Measurements from ENCODE around the gene CA11.
"Not testable (repeated sequence)": the region's sequence is repeated elsewhere in the genome, so short reads cannot be mapped to it uniquely, and the experiment has no call there.

CA11 gene

DNA sequence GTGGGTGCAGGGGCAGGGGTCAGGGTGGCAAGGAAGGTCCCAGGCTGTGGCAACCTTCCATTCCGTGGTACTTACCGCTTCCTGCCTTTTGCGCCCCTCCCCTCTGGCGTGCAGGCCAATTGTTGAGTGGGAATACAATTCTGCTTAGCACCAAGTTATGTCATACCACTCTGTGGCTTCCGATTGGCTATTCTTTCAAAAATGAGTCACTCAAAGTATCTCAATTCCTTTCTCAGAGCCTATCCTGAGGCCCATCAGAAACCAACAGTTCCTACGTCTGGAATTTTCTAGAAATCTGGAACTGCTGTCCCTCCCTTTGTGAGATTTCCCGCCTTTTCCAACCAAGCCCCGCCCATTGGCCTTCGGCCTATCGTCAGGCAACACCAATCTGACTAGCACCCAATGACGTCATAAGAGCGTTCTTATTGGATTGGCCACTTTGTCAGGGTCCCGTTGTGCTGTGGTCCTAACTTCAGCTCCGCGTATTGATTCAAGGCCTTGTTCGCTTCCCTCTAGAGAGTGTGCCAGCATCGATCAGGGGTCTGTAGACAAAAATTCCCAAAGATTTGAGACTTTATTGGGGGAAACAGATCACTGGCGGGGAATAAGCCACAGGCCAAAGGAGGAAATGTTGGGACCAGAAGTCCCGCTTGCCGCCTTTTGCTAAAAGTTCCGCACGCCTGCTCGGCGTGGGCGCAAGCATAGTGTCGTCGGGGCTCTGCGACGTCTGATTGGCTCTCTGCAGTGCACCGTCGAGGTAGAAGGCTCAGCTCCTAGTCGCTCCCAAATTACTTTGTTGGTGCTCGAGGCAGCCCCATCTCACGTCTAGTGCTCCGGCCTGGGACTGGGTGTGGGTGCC is 15.1 kb upstream of the CA11 start:
- H3K27ac ChIP-seq: no peak overlapping the region

DNA sequence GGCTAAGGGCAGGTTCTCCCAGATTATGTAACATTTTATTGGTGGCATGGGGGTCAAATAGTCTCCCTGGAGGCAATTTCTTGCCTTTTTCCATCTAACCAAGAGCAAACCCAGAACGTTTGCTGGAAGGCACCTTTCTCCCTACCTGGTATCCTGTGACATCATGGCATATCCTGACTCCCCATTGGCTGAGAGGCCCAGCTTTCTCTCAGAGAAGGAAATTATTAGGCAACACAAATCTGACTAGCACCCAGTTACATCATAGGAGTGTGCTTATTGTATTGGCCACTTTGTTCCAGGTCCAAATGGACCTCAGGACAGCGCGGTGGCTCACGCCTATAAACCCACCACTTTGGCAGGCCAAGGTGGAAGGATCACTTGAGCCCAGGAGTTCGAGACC is 13.8 kb upstream of the CA11 start:
- Histone ChIP-seq H3K27me3 (peaks cover 5% of the 10 kb centered on the region), H3K36me3 (no peaks in the 10 kb centered on the region), H3K4me1 (ENCODE audit: control insufficient read depth in 1 of 2, insufficient read depth in 1 of 2, low read depth in 1 of 2, low read length in 1 of 2) (peaks cover 0 to 14% of the 10 kb centered on the region in 2 experiments), H3K9me3 (no peaks in the 10 kb centered on the region), H3K4me3 (ENCODE audit: low read depth in 1 of 2, low read length in 1 of 2) (no peak overlapping the region), H3K27ac (no peak overlapping the region)
- TF ChIP-seq, protein P1, sequence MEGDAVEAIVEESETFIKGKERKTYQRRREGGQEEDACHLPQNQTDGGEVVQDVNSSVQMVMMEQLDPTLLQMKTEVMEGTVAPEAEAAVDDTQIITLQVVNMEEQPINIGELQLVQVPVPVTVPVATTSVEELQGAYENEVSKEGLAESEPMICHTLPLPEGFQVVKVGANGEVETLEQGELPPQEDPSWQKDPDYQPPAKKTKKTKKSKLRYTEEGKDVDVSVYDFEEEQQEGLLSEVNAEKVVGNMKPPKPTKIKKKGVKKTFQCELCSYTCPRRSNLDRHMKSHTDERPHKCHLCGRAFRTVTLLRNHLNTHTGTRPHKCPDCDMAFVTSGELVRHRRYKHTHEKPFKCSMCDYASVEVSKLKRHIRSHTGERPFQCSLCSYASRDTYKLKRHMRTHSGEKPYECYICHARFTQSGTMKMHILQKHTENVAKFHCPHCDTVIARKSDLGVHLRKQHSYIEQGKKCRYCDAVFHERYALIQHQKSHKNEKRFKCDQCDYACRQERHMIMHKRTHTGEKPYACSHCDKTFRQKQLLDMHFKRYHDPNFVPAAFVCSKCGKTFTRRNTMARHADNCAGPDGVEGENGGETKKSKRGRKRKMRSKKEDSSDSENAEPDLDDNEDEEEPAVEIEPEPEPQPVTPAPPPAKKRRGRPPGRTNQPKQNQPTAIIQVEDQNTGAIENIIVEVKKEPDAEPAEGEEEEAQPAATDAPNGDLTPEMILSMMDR (IDR thresholded peaks at IDR 0.05): no peak

More for the DNA sequence above, 15.1 kb upstream of the CA11 start:
- no peak overlapping the region for H3K4me3 ChIP-seq (ENCODE audit: low read depth in 1 of 2, low read length in 1 of 2)
- no peaks in the 10 kb centered on the region for H3K36me3 ChIP-seq
- peaks cover 0 to 14% of the 10 kb centered on the region in 2 experiments for H3K4me1 ChIP-seq (ENCODE audit: control insufficient read depth in 1 of 2, insufficient read depth in 1 of 2, low read depth in 1 of 2, low read length in 1 of 2)
- H3K9me3 ChIP-seq: no peaks in the 10 kb centered on the region
- peaks cover 5% of the 10 kb centered on the region for H3K27me3 ChIP-seq
- TF ChIP-seq, protein P1 (IDR thresholded peaks at IDR 0.05): no peak

DNA sequence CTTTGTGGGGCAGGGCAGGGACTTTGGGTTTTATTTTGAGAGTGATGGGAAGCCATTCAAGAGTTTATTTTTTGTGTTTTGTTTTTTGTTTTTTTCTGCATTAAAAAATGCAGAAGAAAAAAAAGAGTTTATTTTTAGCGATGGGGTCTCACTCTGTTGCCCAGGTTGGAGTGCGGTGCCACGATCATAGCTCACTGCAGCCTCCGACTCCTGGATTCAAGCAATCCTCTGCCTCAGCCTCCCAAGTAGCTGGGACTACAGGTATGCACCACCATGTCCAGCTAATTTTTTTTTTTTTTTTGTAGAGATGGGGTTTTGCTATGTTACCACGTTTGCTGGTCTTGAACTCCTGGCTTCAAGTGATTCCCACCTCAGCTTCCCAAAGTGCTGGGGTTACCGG is 12.5 kb upstream of the CA11 start:
- Histone ChIP-seq H3K4me1 (ENCODE audit: control insufficient read depth in 1 of 2, insufficient read depth in 1 of 2, low read depth in 1 of 2, low read length in 1 of 2) (peaks cover 0 to 14% of the 10 kb centered on the region in 2 experiments), H3K27me3 (peaks cover 5% of the 10 kb centered on the region), H3K4me3 (ENCODE audit: low read depth in 1 of 2, low read length in 1 of 2) (no peak overlapping the region), H3K27ac (no peak overlapping the region), H3K36me3 (no peaks in the 10 kb centered on the region), H3K9me3 (no peaks in the 10 kb centered on the region)
- TF ChIP-seq, protein P1 (IDR thresholded peaks at IDR 0.05): no peak

DNA sequence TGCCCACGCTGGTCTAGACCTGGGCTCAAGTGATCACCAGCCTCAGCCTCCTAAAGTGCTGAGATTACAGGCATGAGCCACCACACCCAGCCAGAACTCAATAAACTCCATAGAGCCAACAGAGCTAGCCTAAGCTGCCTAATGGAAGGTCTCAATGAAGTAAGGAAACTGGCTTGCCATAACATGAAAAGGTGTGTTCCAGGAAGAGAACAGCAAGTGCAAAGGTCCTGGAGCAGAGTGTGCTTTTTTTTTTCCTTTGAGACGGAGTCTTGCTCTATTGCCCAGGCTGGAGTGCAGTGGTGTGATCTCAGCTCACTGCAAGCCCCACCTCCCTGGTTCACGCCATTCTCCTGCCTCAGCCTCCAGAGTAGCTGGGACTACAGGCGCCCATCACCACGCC is 11.8 kb upstream of the CA11 start:
- H3K27ac ChIP-seq; H3K4me3 ChIP-seq (ENCODE audit: low read depth in 1 of 2, low read length in 1 of 2); H3K36me3 ChIP-seq; H3K9me3 ChIP-seq: not testable (repeated sequence)
- Histone ChIP-seq H3K27me3 (peaks cover 10% of the 10 kb centered on the region), H3K4me1 (ENCODE audit: control insufficient read depth in 1 of 2, insufficient read depth in 1 of 2, low read depth in 1 of 2, low read length in 1 of 2) (peaks cover 0 to 14% of the 10 kb centered on the region in 2 experiments)

DNA sequence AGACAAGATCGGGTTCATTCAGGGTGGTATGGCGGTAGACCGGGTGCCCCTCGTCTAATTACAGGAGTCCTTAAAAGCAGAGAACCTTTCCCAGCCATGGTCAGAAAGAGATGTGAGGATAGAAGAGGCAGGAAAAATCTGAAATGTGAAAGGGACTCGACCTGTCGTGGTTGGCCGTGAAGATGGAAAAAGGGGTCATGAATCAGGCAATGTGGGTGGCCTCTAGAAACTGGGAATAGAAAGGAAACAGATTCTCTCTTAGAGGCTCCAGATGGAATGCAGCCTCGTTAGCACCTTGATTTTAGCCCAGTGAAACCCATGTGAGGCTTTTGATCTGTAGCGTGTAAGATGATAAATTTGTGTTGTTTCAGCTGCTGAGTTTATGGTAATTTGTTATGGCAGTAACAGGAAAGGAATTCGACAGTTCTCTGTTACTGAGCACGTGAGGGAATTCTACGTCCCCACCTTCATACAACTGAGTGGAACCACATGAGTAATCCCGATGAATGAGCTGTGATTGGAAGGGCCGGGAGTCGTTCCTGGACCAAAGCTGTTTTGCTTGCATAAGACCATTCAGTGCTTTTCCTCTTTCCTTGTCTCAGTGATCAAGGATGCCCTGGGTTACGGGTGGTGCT is 11.0 kb upstream of the CA11 start:
- TF ChIP-seq, protein P1 (IDR thresholded peaks at IDR 0.05): no peak

More for the DNA sequence above, 11.0 kb upstream of the CA11 start:
- no peaks in the 10 kb centered on the region for H3K9me3 ChIP-seq
- H3K4me3 ChIP-seq (ENCODE audit: low read depth in 1 of 2, low read length in 1 of 2): no peak overlapping the region
- H3K36me3 ChIP-seq: no peaks in the 10 kb centered on the region
- H3K27me3 ChIP-seq: peaks cover 11% of the 10 kb centered on the region
- H3K4me1 ChIP-seq (ENCODE audit: control insufficient read depth in 1 of 2, insufficient read depth in 1 of 2, low read depth in 1 of 2, low read length in 1 of 2): peaks cover 0 to 14% of the 10 kb centered on the region in 2 experiments
- no peak overlapping the region for H3K27ac ChIP-seq
